Testis (tissue), 2 donors: ENCODE measurements around the gene ALAD.

Source experiments
- POLR2A ChIP-seq: fragments of 450-650 bp; IDR thresholded peaks from one replicate; pipeline ENCODE4 v1.6.1; 2017; ENCODE audit warnings: antibody characterized with exemption, mild to moderate bottlenecking, moderate library complexity
- TF ChIP-seq, protein P1 (sequence below), 3 experiments: fragments of 450-650 bp in 2 of 3; fragments of 200-600 bp in 1 of 3; sonication (generic) in 1 of 3; IDR thresholded peaks; one replicate each; pipeline ENCODE4 v1.5.1; 2016 to 2019; ENCODE audit warnings: antibody characterized with exemption in 3 of 3, mild to moderate bottlenecking in 2 of 3, moderate library complexity in 1 of 3

DNA sequence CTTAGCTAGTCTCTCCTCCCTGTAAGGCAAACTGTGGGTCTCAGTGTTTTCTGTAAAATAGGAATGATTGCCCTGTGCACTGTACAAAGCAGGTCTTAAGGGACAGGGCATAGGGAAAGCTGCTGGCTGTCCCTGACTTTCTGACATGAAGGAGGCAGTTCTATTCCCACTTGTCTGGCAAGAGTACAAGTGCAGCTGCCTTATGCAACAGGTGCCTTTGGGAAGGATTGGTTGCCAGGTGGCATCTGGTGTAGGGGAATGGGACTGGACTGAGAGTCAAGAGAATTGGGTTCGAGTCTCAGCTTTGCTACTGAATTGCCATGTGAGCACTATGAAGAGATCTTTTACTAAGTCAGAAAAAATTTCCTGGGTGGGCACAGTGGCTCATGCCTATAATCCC lies 41.7 kb downstream of the ALAD start:
- TF ChIP-seq, protein P1, sequence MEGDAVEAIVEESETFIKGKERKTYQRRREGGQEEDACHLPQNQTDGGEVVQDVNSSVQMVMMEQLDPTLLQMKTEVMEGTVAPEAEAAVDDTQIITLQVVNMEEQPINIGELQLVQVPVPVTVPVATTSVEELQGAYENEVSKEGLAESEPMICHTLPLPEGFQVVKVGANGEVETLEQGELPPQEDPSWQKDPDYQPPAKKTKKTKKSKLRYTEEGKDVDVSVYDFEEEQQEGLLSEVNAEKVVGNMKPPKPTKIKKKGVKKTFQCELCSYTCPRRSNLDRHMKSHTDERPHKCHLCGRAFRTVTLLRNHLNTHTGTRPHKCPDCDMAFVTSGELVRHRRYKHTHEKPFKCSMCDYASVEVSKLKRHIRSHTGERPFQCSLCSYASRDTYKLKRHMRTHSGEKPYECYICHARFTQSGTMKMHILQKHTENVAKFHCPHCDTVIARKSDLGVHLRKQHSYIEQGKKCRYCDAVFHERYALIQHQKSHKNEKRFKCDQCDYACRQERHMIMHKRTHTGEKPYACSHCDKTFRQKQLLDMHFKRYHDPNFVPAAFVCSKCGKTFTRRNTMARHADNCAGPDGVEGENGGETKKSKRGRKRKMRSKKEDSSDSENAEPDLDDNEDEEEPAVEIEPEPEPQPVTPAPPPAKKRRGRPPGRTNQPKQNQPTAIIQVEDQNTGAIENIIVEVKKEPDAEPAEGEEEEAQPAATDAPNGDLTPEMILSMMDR (IDR thresholded peaks at IDR 0.05) = no peak
- no peak for TF ChIP-seq POLR2A
